SK-N-DZ (cell line): ENCODE data around the gene DHRS13.

Source experiments
- DNase-seq: peaks from one replicate; pipeline ENCODE4 v3.0.0-alpha.2; 2015; ENCODE audit warnings: low spot score

DHRS13 gene

DNA sequence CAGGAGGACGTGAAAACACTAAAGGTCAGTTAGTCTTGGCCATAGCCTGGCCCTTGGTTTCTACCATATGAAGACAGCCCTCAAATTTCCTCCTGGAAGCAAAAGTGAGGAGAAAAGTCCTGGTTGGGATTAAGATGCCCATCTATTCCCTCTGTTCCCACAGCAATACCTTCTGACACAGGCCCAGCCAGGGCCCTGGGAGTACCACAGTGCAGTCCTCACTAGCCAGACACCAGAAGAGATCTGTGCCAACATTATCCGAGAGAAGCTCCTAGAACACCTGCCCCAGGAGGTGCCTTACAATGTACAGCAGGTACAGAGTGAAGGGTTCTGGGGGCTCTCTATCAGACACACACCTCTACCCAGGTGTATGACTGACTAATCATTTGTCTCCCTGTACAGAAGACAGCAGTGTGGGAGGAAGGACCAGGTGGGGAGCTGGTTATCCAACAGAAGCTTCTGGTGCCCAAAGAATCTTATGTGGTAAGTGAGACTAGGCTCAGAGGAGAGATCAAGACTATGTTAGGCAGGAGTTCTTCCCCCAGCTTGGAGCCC lies 44.0 kb downstream of the DHRS13 start:
- DNase-seq: no peak

DNA sequence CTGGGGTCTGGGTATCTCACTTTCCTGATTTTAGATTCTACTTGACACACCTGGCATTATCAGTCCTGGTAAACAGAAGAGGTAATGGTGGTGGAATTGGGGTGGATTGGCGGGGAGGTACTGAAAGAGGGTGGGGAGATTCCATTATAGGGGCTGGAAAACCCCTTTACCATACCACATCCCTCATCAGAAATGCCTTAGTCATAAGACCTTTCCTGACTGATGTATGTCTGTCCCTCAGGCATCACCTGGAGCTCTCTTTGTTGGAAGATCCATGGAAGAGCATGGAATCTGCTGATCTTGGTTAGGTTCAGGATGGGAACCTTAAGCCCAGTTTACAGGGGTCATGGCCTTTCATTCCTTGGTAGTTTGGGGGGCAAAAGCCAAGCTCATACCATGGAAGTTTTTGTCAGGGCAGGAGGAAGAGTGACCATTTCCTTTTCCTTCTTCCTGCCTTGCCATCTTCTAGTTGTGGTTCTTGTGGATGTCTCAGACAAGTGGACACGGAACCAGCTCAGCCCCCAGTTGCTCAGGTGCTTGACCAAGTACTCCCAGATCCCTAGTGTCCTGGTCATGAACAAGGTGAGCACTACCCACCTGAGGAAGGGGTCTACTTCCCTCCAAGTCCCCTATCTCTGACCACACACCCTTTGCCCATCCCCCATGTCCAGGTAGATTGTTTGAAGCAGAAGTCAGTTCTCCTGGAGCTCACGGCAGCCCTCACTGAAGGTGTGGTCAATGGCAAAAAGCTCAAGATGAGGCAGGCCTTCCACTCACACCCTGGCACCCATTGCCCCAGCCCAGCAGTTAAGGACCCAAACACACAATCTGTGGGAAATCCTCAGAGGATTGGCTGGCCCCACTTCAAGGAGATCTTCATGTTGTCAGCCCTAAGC lies 44.7 kb downstream of the DHRS13 start:
- no peak for DNase-seq

DNA sequence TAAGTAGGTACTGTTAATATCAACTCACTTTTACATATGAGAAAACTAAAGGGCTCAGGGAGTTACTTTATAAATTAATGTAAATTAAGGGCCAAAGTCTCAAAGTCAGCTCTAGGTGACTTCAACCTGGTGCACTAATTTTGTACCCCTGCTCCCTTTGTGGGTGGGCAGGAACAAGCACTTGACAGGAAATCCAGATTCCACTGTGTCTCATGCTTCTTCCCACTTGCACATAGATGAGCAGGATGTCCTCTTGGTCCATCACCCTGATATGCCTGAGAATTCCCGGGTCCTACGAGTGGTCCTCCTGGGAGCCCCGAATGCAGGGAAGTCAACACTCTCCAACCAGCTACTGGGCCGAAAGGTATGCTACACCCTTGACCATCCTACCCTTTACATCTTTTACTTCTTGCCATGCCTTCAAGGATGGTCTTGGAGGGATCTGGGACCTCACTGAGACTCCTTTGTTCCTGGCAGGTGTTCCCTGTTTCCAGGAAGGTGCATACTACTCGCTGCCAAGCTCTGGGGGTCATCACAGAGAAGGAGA lies 46.8 kb downstream of the DHRS13 start:
- DNase-seq: no peak

DNA sequence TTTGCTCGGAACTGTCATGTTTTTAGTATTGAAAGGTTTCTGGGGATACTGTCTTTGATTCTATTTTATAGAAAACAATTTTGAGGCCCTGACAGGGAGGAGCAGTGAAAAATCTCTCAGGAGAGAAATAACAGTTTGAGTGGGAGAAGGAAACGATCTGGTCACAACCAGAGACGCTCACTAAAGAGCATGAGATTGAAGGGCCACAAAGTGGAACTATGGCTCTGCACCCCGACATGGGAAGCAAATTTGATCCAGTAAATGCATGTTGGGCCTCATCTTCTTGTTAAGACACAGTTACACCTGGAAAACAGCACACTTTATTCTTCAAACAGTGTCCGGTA lies 47.6 kb downstream of the DHRS13 start:
- DNase-seq: no peak

DNA sequence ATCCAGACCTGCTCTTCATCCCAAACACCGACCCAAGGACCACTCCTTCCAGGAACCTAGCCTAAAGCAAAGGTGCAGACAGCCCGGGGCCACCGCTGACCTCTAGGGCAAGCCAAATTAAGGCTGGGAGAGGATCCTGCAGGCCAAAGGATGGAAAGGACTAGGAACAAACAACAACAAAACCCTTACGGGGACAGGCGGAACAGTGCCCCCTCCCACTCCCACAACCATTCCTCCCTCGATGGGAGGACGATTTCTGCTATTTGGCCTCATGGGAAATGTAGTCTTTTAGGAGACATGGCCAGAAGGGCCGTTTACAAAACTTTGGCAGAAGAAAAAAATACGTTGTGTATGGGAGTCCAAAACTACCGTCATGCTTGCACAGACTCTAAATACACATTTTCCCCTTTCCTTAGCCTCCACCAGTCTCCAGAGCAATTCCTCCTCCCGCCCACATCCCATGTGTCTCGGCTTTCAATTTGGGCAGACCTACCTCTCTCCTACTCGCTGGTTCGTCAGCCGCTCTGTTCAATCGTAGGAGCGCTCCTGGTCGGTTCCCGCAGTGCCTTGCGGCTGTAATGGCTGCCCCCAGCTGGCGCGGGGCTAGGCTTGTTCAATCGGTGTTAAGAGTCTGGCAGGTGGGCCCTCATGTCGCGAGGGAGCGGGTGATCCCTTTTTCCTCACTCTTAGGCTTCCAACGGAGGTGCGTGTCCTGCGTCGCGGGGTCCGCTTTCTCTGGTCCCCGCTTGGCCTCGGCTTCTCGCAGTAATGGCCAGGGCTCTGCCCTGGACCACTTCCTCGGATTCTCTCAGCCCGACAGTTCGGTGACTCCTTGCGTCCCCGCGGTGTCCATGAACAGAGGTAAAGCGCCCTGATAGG lies 48.2 kb downstream of the DHRS13 start, which contains the start of gene ERAL1:
ERAL1 (plus strand) TSS at position 560 of the 879 bp plus-strand sequence; CDS start at position 579, 19 bp downstream.
- DNase-seq: peak; percentile 91

DNA sequence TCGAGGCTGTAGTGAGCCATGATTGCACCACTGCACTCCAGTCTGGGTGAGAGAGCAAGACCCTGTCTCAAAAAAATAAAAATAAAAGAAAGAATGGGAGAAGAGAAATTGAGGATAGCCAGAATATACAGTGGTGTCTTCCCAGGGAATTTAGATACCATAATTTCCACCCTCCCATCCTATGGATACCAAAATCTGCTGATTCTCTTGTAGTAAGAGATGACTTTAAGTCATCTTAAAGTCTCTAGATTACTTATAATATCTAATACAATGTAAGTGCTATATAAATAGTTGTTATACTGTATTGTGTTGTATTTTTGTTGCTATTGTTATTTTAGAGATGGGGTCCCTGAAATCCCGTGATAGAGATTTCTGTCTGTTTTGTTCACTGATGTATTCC lies 49.6 kb downstream of the DHRS13 start:
- DNase-seq: no peak

DNA sequence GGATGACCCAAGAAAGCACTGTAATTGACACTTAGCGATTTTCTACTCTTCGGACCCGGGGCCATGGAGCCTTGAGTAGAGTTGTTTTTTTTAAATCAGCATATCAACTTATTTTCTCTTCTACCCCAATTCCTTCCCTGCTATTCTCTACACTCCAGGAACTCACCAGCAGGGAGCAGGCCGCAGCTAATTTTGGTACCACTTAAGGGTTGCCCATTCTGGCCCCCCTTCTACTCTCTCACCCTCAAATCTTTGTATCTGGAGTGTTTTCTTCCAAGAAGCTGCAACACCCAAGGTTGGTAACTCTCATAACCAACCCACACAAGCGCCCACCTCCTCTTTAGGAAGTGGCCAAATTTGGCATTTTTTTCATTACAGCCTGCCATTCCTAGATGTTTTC lies 53.6 kb downstream of the DHRS13 start:
- no peak for DNase-seq

DNA sequence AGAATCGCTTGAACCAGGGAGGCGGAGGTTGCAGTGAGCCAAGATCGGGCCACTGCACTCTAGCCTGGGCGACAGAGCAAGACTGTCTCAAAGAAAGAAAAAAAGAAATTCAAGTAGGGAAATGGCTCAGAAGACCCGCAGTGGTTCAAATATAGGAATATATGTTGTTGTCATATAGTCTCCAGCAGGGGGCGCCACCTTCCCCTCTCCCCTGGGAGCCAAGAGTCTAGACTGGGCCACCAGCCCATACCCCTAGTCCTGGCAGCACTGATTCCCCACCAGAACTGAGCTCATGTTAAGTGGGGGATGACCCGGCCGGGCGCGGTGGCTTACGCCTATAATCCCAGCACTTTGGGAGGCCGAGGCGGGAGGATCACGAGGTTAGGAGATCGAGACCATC lies 54.2 kb downstream of the DHRS13 start:
- DNase-seq: peak; percentile 40
